Measurements from ENCODE around the gene UGT2A1.
"Not testable (repeated sequence)": the region's sequence is repeated elsewhere in the genome, so short reads cannot be mapped to it uniquely, and the experiment has no call there.

UGT2A1 gene

GRCh38 chr4:69653147-69653546, at the start of gene UGT2A1:
Gene UGT2A1, minus strand, starts transcription at chr4:69653247. Its CDS starts 5,603 bp downstream, at chr4:69647644.
- DNase-seq (ENCODE audit: low read depth in 2 of 2), result no peak

DNA sequence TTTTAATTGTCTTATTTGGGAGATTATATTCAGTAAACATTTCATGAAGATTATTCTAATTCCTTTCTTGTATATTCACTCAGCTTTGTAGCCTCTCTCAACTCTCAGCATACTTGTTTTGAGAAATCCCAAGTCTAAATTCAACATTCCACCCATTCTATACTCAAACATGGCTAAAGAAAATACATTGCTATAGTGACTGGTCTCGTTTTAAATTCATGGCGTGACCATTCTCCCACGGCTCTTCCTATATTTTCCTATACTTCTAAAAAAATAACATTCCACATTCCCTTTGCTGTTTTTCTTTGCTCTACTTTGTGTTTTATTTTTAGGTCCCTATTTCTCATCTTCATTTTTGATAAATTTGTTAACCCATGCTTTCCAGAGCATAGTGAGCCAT, 49.2 kb upstream of the UGT2A1 start:
- DNase-seq (ENCODE audit: low read depth in 2 of 2), result no peak

DNA sequence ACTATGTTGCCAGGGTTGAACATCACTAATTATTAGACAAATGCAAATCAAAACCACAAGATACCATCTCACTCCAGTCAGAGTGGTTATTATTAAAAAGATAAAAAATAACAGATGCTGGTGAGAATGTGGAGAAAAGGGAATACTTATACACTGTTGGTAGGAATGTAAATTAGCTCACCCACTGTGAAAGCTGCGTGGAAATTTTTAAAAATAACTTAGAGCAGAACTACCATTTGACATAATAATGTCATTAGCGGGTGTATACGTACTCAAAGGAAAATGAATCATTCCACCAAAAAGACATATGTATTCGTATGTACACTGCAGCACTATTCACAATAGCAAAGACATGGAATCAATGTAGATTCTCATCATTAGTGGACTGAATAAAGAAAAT, 48.6 kb upstream of the UGT2A1 start:
- no peak for DNase-seq (ENCODE audit: low read depth in 2 of 2)

DNA sequence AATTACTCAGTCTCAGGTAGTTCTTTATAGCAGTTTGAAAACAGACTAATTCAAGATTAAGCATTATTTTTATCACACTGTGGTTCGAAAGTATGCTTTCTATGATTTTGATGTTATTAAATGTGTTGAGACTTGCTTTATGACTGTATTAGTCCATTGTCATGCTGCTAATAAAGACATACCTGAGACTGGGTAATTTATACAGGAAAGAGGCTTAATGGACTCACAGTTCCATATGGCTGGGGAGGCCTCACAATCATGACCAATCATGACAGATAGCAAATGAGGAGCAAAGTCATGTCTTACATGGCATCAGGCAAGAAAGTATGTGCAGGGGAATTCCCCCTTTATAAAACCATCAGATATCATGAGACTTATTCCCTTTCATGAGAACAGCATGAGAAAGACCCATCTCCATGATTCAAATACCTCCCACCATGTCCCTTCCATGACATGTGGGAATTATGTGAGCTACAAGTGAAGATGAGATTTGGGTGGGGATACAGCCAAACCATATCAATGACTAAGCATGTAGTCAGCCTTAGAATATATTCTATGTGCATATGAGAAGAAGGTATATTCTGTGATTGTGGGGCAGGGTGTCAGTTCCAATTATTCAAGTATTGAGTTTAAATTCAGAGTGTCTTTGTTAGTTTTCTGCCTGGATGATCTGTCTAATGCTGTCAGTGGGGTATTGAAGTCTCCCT, 44.6 kb upstream of the UGT2A1 start:
- no peak for DNase-seq (ENCODE audit: low read depth in 2 of 2)

DNA sequence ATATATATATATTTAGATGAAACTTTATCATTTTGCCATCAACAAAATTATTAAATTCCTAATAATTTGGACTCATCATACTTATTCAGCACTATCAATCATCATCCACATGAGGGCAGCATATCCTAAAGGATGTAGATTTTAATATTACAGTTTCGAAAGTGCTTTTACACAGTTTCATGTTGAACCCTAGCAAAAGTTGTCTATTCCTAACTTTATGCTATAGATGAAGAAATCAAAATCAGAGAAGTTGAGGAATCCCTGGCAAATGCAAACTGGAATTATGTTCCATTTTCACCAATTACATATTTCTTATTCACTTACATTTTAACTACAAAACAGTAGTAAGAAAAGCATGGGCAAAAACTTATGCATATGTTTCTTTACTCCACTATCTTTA, 36.6 kb upstream of the UGT2A1 start:
- no peak for DNase-seq (ENCODE audit: low read depth in 2 of 2)

DNA sequence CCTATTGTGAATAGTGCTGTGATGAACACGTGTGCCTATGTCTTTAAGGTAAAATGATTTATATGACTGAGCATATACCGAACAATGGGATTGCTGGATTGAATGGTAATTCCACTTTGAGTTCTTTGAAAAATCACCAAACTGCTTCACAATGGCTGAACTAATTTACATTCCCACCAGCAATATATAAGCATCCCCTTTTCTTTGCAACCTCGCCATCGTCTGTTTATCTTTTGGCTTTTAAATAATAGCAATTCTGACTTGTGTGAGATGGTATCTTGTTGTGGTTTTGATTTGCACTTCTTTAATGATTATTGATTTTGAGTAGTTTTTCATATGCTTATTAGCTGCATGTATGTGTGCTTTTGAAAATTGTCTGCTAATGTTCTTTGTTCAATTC, 31.8 kb upstream of the UGT2A1 start:
- no peak for DNase-seq (ENCODE audit: low read depth in 2 of 2)

DNA sequence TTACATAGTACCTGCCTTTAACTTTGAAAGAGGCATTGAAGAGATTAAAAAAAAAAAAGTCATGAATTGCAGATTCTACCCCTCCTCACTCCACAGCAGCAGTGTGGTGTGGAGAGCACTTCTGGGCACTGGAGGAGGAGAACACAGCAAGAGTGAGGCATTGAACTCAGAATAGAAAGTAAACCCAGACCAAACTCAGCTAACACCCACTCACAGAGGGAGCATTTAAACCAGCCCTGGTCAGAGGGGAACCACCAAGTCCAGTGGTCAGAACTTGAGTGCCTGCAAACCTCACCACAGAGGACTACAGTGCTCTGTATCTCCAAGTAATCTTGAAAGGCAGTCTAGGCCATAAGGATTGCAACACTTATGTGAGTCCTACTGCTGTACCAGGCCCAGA, 15.6 kb upstream of the UGT2A1 start:
- no peak for DNase-seq (ENCODE audit: low read depth in 2 of 2)

DNA sequence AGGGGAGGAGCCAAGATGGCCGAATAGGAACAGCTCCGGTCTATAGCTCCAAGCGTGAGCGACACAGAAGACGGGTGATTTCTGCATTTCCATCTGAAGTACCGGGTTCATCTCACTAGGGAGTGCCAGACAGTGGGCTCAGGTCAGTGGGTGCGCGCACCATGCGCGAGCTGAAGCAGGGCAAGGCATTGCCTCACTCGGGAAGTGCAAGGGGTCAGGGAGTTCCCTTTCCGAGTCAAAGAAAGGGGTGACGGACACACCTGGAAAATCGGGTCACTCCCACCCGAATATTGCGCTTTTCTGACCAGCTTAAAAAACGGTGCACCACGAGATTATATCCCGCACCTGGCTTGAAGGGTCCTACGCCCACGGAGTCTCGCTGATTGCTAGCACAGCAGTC, 11.0 kb upstream of the UGT2A1 start:
- not testable (repeated sequence) for DNase-seq (ENCODE audit: low read depth in 2 of 2)

DNA sequence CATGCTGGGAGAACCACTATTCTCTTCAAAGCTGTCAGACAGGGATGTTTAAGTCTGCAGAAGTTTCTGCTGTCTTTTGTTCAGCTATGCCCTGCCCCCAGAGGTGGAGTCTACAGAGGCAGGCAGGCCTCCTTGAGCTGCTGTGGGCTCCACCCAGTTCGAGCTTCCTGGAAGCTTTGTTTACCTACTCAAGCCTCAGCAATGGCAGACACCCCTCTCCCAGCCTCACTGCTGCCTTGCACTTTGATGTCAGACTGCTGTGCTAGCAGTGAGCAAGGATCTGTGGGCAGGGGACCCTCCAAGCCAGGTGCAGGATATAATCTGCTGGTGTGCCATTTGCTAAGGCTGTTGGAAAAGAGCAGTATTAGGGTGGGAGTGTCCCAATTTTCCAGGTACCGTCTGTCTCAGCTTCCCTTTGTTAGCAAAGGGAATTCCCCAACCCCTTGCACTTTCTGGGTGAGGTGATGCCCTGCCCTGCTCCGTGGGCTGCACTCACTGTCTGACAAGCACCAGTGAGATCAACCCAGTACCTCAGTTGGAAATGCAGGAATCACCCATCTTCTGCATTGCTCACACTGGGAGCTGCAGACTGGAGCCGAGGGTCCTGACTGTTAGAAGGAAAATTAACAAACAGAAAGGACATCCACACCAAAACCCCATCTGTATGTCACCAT, 8.2 kb upstream of the UGT2A1 start:
- not testable (repeated sequence) for DNase-seq (ENCODE audit: low read depth in 2 of 2)

DNA sequence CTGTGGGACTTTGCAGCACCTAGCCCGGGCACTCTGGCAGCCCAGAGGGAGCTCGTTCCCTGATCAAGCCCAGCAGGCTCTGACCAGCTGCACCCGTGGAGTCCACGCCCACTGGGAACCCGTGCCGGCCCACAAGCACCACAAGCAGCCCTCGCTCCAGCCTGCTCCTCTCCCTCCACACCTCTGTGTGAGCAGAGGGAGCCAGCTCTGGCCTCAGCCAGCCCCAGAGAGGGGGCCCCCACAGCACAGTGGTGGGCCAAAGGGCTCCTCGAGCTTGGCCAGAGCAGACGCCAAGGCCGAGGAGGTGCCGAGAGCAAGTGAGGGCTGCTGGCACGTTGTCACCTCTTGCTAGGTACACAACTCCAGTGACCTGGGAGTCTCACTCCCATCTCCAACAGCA, 5.1 kb upstream of the UGT2A1 start:
- DNase-seq (ENCODE audit: low read depth in 2 of 2), result no peak

GRCh38 chr4:69656653-69657158, 3.7 kb upstream of the UGT2A1 start:
- DNase-seq (ENCODE audit: low read depth in 2 of 2), result no peak

- no peak for DNase-seq (ENCODE audit: low read depth in 2 of 2)
Observed at GRCh38 chr4:69650872-69651271, 2.2 kb downstream of the UGT2A1 start.

DNA sequence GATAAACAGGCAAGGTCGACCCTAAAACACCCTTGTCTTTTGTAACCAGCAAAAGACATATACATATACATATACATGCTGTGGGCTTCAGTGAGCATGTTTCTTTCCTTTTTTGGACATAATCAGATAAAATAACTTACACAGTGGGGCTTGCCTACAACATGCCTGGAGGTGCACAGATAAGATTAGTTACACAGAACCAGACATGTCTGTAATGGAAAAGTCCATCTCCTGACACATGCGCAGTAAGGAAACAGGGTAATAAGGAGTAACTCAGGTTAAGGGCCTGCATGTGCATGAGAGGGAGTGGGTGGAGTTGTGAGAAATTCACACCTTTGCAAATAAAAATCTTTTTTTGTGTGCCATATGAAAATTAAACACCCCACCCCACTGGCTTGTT, 3.4 kb downstream of the UGT2A1 start:
- DNase-seq (ENCODE audit: low read depth in 2 of 2), result no peak

DNA sequence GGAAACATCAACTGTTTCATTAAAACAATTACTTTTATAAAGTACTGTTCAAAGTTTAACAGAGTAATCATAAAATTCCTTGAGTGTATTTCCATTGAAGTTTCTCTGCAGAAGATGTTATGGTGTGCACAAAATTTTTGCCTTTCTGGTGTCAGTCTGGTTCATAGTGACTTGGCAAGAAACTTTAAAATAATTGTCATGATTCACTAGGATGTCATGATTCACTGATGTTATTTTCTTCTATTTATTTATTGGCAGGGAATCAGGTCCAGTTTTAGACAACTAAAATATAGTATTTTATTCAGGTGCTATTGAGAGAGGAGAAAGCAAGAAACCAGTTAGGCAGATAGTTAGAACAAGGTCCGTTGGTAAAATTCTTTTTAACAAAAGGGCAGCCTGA, 3.8 kb downstream of the UGT2A1 start:
- DNase-seq (ENCODE audit: low read depth in 2 of 2), result no peak

- DNase-seq (ENCODE audit: low read depth in 2 of 2), result no peak
Observed at GRCh38 chr4:69642961-69643360, 10.1 kb downstream of the UGT2A1 start.

DNA sequence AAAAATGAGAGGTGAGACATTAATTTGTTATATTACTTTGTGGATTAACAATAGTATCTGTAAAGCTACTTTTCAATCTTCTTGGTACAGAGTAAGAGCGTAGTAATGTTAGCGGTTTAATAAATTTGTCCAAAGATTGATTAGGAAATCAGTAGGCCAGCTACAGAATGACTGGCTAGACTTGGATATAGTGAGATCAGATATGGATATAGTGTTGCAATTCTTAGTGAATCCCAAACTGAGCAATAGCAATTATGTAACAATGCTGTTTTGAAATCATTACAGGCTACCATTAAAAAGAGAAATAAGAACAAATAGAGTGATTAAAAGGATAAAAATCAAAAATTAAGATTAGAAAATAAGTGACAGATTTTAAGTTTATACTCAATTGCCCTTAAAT, 12.8 kb downstream of the UGT2A1 start:
- no peak for DNase-seq (ENCODE audit: low read depth in 2 of 2)

DNA sequence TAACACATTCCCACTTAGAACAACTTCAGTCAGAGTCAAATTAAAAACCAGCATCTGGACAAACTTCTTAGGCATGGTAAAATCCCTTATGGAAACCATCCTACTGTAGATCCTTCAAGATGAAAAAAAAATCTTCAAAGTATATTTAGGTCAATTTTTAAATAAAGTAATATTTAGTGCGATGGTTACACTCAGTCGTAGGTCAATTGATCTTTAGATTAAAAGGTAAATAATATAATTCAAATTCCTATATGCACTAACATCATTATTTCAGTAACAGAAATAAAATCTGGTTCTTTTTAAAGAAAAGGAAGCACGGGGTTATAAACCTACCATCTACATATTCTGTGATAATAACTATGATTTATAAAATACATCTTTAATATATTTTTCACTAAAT, 13.5 kb downstream of the UGT2A1 start, which contains the start of gene UGT2A2:
Gene UGT2A2, minus strand, starts transcription at position 101 of the 400 bp plus-strand sequence. Its CDS starts 2 bp downstream, at position 99.
- no peak for DNase-seq (ENCODE audit: low read depth in 2 of 2)

DNA sequence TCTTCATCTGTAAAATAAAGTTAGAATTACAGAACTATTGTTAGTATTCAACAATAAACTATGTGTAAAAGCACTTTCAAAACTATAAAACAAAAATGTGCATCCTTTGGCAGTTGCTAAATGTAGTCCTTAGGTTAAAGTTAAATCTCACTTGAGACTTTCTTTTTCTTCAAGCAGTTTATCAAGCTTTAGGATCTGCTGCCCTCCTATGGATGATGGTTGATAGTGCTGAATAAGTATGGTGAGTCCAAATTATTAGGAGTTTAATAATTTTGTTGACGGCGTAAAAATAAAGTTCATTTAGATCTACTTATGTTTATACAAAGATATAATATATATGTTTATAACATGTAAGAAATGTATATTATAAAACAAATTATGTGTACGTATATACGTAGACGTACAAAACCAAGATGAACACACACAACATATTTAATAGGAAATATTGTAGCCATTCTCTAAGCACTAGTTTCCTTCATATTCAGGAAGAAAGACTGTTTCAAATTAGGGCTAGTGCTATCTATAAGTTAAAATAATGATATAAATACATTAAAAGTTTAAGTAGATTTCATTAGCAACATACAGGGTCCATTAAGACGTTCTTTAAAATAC, 35.9 kb downstream of the UGT2A1 start:
- DNase-seq (ENCODE audit: low read depth in 2 of 2), result no peak

GRCh38 chr4:69610484-69610883, 42.6 kb downstream of the UGT2A1 start:
- no peak for DNase-seq (ENCODE audit: low read depth in 2 of 2)

DNA sequence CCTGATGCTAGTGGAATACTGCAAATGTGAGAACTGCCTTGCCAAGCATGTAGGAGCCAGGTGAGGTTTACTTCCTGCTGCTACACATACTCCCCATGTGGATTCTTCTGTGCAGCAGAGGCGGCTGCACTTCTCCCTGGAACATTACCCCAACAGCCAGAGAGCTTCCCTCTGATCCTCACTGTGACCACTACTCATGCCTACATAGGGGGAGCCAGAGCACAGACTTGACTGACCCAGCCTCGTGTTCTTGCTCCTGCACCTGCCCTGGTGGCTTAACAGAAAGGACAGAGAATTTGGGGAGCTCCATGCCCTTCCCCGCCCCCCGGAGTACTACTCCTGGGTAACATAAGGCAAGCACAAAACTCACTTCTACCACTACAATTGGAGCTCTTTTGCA, 52.0 kb downstream of the UGT2A1 start:
- DNase-seq (ENCODE audit: low read depth in 2 of 2), result no peak

DNA sequence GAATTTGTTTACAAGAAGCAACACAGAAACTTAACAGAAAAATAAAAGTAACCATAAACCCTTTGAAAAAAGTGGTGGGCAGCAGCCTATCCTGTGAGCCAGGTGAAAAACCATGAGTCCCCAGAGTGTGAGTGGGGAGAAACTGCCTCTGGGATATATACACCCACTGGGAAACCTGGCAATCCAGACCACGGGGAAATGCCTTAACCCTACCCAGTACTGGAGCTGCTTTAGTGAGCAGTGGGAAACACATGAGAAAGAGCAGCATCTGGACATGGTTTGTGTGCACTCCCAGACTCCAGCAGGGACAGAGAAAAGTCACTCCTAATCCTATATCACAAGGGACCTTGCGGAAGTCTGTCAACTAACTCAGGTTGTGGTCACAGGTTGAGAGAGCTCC, 53.0 kb downstream of the UGT2A1 start:
- no peak for DNase-seq (ENCODE audit: low read depth in 2 of 2)

DNA sequence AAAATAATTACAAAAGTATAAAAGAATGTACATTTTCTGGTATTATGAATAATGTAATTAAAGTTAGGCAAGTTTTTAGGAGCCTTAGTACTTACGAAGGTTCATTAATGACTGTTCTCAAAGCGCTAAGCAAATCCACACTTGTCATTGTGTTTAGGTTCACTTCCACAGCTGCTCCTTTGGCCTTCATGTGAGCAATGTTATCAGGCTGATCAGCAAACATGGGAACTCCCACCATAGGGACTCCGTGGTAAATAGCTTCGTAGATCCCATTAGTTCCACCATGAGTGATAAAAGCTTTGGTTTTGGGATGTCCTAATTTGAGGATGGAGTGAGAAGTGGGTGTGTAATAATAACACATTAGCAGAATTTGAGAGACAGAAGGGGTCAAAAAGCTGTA, 58.7 kb downstream of the UGT2A1 start:
- no peak for DNase-seq (ENCODE audit: low read depth in 2 of 2)

DNA sequence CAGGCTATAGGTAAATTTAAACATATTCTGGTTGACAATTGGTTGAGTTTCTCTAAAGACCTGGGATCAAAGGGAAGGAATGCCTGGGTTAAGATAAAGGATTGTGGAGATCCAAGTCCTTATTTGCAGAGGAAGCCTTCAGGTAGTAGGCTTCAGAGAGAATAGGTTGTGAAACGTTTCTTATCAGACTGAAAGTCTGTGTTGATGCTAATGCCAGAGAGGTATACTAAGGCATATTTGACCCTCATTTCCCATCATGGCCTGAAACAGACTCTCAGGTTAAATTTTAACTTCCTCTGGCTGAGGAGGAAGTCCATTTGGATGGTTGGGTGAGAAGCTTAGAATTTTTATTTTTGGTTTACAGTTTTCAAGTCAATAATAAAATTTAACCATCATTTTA, 61.7 kb downstream of the UGT2A1 start:
- no peak for DNase-seq (ENCODE audit: low read depth in 2 of 2)

All from stimulated activated CD8-positive, alpha-beta memory T cell treated with anti-CD3 and anti-CD28 coated beads, Interleukin-7, amount 100 ng/mL, for 1 hour (primary cell).